NB4 (cell line): ENCODE measurements around the gene R3HDM1.

Source experiments
- DNase-seq: peaks from one replicate; pipeline ENCODE4 v3.0.0; 2010; ENCODE audit warnings: low read depth
- H3K4me3 ChIP-seq: one replicate; pipeline ENCODE4 v1.5.1; 2011; ENCODE audit warnings: mild to moderate bottlenecking, low read depth, low read length, moderate library complexity
- MYC ChIP-seq: IDR thresholded peaks from 2 replicates; pipeline ENCODE4 v1.6.1; 2011; ENCODE audit warnings: low read depth, low read length
- POLR2A ChIP-seq: IDR thresholded peaks from 2 replicates; pipeline ENCODE4 v1.6.1; 2011; ENCODE audit warnings: mild to moderate bottlenecking; ENCODE audit not compliant: insufficient read length; ENCODE audit errors: extremely low read depth
- TF ChIP-seq, protein P1 (sequence below): IDR thresholded peaks from 2 replicates; pipeline ENCODE4 v1.6.1; 2011; ENCODE audit warnings: low read depth, low read length
- TF ChIP-seq, protein P2 (sequence below): IDR thresholded peaks from one replicate; pipeline ENCODE4 v1.5.1; 2012; ENCODE audit warnings: low read depth, low read length

R3HDM1 gene

DNA sequence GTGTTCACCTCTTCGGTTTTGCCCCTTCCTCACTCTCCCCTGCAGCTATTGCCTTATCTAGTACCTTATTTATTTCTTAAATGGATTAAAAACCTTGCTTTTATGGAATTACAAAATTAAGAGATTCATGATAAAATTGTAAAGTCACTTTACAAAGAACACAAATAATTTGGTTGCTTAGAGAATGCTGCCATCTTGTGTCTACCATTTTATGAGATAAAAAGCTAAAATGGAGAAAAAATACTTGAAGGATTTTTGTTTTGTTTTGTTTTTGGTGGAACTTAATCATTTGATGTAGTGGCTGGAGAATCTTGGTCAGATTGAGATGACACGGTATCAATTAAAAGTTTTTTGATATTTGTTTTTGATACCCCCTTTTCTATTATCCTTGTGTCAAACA, 69.6 kb downstream of the R3HDM1 start:
- no peak overlapping the region for H3K4me3 ChIP-seq
- TF ChIP-seq MYC (no peak), POLR2A (no peak)
- TF ChIP-seq, protein P1, sequence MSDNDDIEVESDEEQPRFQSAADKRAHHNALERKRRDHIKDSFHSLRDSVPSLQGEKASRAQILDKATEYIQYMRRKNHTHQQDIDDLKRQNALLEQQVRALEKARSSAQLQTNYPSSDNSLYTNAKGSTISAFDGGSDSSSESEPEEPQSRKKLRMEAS: no peak
- TF ChIP-seq, protein P2, sequence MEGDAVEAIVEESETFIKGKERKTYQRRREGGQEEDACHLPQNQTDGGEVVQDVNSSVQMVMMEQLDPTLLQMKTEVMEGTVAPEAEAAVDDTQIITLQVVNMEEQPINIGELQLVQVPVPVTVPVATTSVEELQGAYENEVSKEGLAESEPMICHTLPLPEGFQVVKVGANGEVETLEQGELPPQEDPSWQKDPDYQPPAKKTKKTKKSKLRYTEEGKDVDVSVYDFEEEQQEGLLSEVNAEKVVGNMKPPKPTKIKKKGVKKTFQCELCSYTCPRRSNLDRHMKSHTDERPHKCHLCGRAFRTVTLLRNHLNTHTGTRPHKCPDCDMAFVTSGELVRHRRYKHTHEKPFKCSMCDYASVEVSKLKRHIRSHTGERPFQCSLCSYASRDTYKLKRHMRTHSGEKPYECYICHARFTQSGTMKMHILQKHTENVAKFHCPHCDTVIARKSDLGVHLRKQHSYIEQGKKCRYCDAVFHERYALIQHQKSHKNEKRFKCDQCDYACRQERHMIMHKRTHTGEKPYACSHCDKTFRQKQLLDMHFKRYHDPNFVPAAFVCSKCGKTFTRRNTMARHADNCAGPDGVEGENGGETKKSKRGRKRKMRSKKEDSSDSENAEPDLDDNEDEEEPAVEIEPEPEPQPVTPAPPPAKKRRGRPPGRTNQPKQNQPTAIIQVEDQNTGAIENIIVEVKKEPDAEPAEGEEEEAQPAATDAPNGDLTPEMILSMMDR: no peak
- DNase-seq: peak; percentile 12

DNA sequence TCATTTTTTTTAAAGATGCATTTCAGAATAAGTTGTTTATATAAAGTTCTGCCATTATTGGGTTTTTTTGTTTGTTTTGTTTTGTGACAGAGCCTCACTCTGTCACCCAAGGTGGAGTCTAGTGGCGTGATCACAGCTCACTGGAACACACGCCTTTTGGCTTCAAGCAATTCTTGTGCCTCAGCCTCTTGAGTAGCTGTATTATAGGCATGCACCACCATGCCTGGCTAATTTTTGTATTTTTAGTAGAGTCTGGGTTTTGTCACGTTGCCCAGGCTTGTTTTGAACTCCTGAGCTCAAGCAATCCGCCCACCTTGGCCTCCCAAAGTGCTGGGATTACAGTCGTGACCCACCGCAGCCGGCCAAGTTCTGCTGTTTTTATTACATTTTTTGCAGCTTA, 72.3 kb downstream of the R3HDM1 start:
- TF ChIP-seq POLR2A (no peak), MYC (no peak)
- TF ChIP-seq, protein P2: no peak
- TF ChIP-seq, protein P1: no peak
- H3K4me3 ChIP-seq: no peak overlapping the region
- DNase-seq: no peak

DNA sequence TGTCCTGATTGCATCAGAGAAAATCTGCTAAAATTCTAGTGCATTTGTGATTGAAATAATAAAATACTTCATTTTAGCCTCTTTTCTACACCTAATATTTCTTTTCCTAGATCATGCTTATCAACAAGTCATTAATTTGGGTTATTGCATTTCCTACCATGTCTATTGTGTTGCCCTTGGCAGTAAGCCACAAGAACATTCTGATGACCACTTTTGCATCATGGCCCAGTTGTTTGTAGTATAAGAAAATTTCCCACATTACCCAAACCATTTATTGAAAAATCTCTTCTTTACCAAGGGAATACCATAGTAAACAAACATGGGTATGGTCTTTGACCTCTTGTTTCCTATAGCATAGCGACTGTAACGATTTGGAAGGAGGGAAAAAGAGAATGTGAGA, 76.3 kb downstream of the R3HDM1 start:
- H3K4me3 ChIP-seq: no peak overlapping the region
- TF ChIP-seq, protein P1: no peak
- no peak for TF ChIP-seq POLR2A
- no peak for TF ChIP-seq MYC
- no peak for DNase-seq

DNA sequence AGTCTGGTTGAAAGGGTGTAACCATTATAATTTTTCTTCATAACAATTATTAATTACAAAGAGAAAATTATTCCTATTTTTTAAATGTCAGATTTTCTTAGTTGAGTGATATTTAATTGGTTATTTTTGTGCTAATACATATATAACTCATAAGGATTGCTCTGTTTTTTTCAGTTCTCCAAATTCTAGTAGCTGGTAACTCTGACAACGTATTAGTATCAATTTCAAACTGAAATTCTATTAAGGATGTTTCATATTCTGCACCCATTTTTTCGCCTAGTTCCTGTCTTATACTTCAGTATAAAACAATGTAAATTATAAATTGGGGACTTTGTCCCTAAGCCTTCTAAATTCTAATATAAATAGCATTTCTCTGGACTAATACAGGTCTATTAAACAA, 81.0 kb downstream of the R3HDM1 start:
- DNase-seq: no peak
- H3K4me3 ChIP-seq: no peak overlapping the region
- TF ChIP-seq POLR2A: no peak
- TF ChIP-seq, protein P2: no peak

DNA sequence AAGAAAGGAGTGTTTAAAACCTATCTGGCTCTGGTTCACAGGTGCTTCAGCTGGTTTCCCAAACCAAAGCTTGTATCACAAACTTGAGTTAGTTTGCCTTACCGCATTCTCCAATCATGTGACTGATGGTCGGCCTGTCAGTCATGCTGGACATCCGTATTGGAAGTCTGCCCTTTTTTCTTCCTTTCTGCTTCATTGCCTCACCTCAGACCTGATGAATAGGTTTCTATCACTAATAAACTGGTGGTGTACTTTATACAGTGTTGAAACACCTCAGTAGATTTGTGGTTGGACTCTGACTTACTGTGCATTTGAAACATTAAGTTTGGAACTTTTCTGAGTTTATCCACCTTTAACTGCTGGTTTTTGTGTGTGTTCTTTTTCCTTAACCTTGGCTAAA, 84.1 kb downstream of the R3HDM1 start:
- no peak overlapping the region for H3K4me3 ChIP-seq
- TF ChIP-seq, protein P1: no peak
- TF ChIP-seq, protein P2: no peak
- no peak for TF ChIP-seq MYC
- no peak for TF ChIP-seq POLR2A
- DNase-seq: no peak

DNA sequence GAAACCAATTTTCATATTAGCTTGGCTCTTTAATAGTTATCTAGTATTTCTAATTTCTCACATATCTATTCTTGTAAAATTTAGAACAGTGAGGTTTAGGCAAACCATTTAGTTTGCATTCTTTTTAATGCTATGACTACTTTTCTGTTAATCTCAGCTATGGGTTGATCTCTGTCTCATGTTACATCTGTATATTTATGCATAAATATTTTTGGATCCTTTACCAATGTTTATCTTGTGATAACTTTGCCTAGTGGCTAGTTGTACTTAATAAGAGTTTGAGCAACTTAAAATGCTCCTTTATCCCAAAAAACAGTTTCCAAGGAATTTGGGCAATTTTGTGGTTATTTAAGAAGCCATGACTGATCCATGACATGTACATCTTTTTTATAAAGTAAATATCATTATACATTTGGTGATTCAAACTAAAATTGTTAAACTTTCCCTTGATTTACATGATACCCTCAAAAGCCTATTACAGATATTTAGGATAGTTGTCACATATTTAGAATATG, 86.3 kb downstream of the R3HDM1 start:
- DNase-seq: no peak
- TF ChIP-seq, protein P2: no peak
- TF ChIP-seq POLR2A (no peak), MYC (no peak)
- TF ChIP-seq, protein P1: no peak
- no peak overlapping the region for H3K4me3 ChIP-seq
